Activated CD8-positive, alpha-beta memory T cell treated with anti-CD3 and anti-CD28 coated beads for 24 hours (primary cell): Measurements from ENCODE around the gene KIF19.
"Not testable (repeated sequence)": the region's sequence is repeated elsewhere in the genome, so short reads cannot be mapped to it uniquely, and the experiment has no call there.

ENCODE experiments used
- DNase-seq: peaks from one replicate; pipeline ENCODE4 v3.0.0-alpha.2; 2020

The KIF19 gene

DNA sequence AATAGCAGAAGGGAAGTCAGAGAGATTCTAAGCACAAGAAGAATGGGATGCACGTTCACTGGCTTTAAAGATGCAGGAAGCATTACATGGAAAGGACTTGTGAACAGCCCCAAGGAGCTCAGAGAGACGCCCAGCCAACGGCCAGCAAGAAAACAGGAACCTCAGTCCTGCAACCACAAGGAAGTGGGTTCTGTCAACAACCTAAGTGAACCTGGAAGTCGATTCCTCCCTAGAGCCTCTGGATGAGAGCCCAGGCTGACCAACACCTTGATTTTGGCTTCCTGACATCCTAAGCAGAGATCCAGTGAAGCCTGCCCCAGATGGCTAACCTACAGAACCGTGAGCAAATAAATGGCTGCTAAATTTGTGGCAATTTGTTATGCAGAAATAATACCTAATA, 65.7 kb downstream of the KIF19 start:
- DNase-seq = no peak

DNA sequence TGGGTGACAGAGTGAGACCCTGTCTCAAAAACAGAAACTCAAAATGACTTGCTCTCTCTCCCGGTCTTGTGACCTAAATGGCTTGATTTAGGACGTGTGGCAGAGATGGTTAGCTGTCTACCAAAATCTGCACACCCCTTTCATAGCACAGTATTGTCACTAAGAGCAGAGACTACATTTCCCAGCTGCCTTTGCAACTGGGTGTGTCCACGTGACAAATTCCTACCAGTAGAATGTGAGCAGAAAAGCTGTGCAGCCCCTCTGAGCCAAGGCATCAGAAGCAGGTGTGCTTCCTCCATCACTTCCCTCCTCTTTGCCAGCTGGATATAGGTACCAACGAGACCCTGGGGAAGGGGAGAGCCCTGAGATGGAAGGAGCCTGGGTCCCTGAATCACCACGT, 66.8 kb downstream of the KIF19 start:
- DNase-seq = no peak

DNA sequence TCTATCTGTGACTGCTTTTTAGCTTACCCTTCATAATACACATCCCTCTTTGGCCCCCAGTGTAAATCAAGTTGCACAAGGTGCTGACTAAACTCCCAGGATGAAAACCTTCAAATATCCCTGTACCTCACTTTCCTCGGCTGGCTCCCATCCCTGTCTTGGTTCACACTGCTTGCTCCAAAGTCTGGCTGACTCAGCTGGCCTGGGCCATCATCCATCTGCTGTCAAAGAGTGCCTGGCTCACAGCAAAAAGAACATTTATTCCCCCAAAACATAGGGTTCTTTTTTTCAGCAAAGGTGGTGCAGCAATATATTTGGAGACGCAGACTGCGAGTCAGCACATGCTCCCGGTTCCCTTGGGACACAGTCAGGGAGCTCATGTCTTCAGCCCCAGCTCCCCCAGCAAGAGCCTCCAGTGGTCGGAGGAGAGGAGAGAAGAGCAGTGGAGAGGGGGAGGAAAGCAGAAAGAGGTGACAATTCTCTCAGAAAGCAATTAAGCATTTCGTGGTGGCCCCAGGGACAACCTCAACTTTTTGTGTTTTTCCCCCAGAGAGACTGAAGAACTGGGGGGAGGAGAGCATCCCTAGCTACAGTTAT, 67.4 kb downstream of the KIF19 start:
- no peak for DNase-seq

DNA sequence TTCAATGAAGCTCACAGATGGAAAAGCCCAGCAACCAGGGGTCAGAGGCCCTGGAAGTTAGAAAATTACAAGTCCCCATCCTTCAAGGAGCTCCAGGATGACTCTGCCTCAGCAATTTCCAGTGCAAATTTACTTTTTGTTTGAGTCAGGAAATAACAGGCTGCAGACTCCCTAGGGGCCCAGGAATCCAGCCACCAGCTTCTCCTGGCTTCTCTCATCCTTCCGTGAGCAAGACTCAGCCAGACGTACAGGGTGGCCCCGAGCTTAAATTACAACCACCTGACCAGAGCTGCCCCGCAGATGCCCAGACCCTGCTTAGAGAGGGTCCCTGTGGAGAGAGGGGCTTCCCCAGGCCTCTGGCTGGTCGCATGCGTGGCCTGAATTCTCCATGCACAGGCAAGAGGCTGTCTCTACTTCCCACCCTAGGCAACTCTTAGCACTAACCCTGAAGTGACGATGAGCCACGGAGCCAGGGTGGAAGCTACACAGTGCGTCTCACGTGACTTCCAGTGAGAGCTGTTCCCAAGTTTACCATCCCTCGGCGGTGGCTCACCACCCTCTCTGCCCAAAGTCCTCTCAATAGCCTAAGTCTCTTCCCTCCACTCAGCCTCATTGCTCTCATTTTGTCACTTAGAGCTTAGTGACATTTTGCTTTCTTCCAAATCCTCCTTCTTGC, 68.4 kb downstream of the KIF19 start:
- no peak for DNase-seq

DNA sequence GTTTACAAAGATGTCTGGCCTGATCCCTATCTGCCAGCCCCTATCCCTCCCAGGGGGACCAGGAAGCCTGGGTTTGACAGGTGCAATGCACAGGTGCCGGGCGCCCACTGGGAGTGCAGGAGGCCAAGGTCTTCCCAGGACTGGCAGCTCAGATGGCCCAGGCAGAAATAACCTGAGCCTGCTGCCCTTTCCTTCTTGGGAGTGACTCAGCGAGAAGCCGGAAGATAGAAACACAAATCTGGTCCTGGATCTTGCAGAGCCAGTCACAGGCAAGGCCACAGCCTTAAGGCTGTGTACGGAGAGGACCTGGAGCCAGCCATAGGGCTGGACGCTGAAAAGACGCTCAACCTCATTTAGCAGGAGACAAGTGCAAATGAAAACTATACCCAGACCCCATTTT, 69.0 kb downstream of the KIF19 start:
- no peak for DNase-seq

DNA sequence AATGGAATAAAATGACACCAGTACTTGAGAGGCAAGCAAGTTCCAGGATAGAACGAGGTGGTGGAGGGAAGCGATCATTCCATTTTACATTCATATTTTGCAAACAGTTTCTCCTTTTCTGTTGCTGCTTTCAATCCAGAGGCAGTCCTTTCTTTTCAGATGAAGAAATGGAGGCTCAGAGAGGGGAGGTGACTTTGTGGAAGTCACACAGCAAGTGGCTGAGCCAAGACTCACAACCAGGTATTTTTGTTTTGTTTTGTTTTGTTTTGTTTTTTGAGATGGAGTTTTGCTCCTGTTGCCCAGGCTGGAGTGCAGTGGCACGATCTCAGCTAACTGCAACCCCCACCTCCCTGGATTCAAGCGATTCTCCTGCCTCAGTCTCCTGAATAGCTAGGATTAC, 70.5 kb downstream of the KIF19 start:
- no peak for DNase-seq

DNA sequence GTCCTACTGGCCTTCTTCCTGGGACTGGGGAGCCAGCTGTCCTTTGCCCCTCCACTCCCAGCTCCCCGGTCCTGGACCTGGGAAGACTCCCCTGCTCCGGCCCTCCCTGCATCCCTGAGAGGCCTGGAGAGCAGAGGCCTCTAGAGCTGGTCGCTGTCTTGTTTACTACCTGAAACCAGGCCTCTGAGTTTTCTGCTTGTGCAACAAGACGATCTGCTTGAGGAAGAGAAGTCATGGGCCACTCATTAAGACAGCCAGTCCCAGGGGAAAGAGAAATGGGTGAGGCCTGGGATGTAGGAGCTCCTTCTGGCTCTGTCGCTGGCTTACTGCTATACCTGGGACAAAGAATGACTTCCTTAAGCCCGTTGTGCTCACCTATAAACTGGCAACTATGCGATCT, 76.0 kb downstream of the KIF19 start:
- DNase-seq = no peak

DNA sequence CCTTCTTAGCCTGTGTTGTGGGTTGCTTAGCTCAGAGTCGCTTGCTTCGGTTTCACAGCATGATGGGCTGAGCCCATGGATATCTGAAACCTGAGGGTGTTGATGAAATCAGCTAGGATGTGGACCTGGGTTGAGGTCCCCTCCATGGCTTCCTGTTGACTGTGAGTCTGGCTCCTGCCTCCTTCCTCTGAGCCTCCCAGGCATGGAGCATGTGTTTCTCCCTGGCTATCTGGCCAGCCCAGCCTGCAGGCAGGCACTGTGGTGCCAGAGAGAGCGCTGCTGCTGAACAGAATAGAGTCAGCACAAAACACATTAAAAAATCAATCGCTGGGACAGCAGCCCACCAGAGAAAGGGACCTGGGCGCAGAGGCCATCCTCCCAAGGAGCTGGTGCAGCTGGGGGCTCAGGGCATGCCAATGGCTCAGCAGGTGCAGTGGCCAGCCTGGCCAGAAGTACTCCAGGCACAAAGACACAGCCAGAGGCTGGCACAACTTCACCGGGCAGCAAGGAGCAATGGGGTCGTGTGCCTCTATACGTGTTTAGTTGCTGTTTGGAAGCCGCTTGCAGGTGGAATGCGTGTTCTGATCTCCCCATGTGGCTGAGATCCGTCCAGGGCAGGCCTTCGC, 77.6 kb downstream of the KIF19 start:
- DNase-seq = no peak

DNA sequence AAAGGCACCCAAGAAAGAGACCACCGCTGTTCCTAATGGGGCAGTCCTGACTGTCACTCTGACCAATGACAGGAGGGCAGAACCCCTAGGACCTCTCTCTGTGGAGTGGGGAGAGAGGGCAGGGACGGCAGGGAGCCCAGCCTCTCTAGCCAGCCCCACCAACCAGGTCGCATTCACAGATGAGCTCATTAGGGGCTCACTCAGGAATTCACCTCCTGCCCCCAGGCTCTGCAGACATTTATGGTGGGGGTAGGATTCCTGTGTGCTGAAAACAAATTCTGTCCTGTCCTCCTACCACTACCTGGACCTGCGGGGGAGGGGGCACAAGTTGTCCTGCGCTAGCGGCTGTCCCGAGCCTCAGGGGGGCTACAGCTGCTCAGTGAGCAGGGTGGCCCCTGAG, 78.2 kb downstream of the KIF19 start:
- no peak for DNase-seq

DNA sequence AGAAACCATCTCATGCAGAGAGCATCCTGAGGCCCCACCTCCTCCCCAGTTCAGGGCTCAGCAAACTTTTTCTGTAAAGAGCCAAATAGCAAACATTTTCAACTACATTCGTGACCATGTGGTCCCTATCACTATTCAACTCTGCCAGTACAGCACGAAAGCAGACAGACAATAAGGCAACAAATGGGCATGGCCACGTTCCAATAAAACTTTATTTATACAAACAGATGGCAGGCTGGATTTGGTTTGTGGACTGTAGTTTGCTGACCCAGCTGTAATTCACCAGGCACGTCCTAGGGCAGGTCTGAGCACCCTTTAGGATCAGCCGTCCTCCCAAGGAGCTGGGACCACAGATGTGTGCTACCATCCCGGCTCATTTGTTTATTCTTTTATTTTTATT, 78.8 kb downstream of the KIF19 start:
- DNase-seq = no peak

DNA sequence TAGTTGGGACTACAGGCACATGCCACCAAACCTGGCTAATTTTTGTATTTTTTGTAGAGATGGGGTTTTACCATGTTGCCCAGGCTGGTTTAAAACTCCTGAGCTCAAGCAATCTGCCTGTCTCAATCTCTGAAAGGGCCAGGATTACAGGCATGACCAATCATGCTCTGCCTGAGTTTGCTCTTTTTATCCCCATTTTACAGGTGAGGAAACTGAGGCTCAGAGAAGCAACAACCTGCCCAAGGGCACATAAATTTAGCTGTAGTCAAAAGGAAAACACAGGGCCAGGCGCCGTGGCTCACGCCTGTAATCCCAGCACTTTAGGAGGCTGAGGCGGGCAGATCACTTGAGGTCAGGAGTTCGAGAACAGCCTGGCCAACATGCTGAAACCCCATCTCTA, 79.3 kb downstream of the KIF19 start:
- DNase-seq = not testable (repeated sequence)
